Mononuclear cell (primary cell): ENCODE results near the gene C7. TPM values are rescaled to one million over a fixed set of nuclear protein-coding genes. Genes with fewer than 3 reads are reported as not detected.

Source experiments
- H3K27me3 ChIP-seq: 2 replicates; pipeline ENCODE4 v1.6.0; 2011; ENCODE audit warnings: low read length, control low read depth; ENCODE audit not compliant: insufficient read depth
- H3K4me1 ChIP-seq: 2 replicates; pipeline ENCODE4 v1.5.1; 2011; ENCODE audit warnings: mild to moderate bottlenecking, low read length, control low read depth; ENCODE audit not compliant: insufficient read depth
- H3K4me3 ChIP-seq: 2 replicates; pipeline ENCODE4 v1.5.1; 2011; ENCODE audit warnings: mild to moderate bottlenecking, low read length, moderate library complexity
- H3K9me3 ChIP-seq: 2 replicates; pipeline ENCODE4 v1.5.1; 2011; ENCODE audit warnings: low read depth, mild to moderate bottlenecking, control low read depth, low read length
- total RNA-seq: library from RNA; depleted of rRNA; stranded (reverse); fragments of >200 nt; gene quantifications from one replicate; pipeline ENCODE4 v1.2.3, GENCODE V29; 2012

The C7 gene
- total RNA-seq, 1 donor = not detected

GRCh38 chr5:40960037-40960436 lies 50.7 kb downstream of the C7 start:
- Histone ChIP-seq H3K4me3 (no peak overlapping the region), H3K27me3 (no peaks in the 10 kb centered on the region)

DNA sequence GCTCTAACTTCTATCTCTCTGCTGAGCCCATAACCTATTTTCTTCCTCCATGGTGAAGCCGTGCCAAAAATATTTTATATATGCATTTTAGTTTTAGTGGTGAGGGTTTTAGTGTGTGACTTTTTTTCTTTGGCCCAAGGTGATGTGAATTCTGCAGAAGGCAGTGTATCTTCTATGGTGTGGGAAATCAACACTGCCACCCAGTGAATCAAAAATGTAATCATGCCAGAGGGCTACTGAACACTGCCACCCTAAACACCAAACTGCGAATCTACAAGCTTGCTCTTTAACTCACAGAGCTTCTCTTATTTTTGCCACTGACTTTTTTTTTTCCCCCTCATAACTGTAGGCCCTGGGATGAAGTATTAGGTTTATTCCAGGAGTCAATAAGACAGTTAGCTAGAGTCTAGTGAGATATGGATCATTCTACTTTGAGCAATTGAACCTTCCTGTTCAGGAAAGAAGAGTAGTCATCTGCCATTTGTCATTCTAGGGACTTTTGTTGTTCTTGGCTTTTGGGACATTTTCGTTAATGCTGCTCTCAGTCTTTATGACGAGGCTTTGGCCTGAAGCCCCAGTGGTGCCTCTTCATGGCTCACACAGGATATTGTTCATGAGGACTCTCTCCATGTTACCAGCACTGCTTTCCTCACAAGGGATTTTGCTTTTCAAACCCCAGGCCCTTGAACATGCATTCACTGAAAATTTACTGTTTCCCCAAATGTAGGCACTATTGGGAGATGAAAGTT lies 53.1 kb downstream of the C7 start:
- H3K4me1 ChIP-seq = no peaks in the 10 kb centered on the region
- H3K27me3 ChIP-seq = no peaks in the 10 kb centered on the region

More at GRCh38 chr5:40960037-40960436, 50.7 kb downstream of the C7 start:
- no peaks in the 10 kb centered on the region for H3K9me3 ChIP-seq
- no peaks in the 10 kb centered on the region for H3K4me1 ChIP-seq

DNA sequence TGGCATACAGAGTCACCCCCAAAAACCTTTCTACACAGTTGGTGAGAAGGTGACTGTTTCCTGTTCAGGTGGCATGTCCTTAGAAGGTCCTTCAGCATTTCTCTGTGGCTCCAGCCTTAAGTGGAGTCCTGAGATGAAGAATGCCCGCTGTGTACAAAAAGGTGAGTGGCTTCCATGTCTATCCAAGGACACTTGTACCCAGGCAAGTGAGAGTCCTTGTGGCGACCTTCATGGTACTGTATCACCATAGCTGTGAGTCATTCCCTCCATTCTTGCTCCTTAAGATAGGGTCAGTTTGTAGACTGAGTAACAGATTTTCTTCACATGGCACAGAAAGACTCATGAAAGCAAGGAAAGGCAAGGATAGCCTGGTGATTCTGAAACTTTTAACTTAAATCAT lies 63.1 kb downstream of the C7 start:
- Histone ChIP-seq H3K9me3 (no peaks in the 10 kb centered on the region), H3K27me3 (no peaks in the 10 kb centered on the region), H3K4me3 (no peak overlapping the region), H3K4me1 (no peaks in the 10 kb centered on the region)

More for the DNA sequence above, 53.1 kb downstream of the C7 start:
- Histone ChIP-seq H3K9me3 (no peaks in the 10 kb centered on the region), H3K4me3 (no peak overlapping the region)

- H3K4me3 ChIP-seq = no peak overlapping the region
- no peaks in the 10 kb centered on the region for H3K4me1 ChIP-seq
- no peaks in the 10 kb centered on the region for H3K27me3 ChIP-seq
- no peaks in the 10 kb centered on the region for H3K9me3 ChIP-seq
Measured at GRCh38 chr5:40973364-40974004, 64.2 kb downstream of the C7 start.

DNA sequence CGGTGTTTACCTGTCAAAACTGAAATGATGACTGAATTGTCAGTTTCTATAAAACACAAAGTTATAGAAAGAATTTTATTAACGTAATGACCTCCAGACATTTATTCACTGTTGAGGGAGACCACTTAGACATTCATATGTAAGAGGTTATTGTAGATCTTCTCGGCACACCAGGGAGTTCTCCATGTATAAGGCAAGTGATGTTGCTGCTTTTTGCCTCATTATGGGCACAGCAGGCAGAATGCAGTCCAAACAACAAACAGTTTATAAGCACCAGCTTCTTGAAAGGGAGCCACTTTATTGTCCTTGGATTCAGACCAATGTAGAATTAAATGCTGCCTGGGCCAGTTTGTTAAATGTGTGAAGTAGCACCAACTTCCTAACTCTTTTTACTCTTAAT lies 66.7 kb downstream of the C7 start:
- Histone ChIP-seq H3K4me3 (no peak overlapping the region), H3K9me3 (no peaks in the 10 kb centered on the region), H3K27me3 (no peaks in the 10 kb centered on the region), H3K4me1 (no peaks in the 10 kb centered on the region)

GRCh38 chr5:40976836-40977235 lies 67.5 kb downstream of the C7 start:
- no peak overlapping the region for H3K4me3 ChIP-seq
- H3K4me1 ChIP-seq = no peaks in the 10 kb centered on the region
- H3K27me3 ChIP-seq = no peaks in the 10 kb centered on the region
- H3K9me3 ChIP-seq = no peaks in the 10 kb centered on the region

- Histone ChIP-seq H3K9me3 (no peaks in the 10 kb centered on the region), H3K4me3 (no peak overlapping the region), H3K4me1 (no peaks in the 10 kb centered on the region), H3K27me3 (no peaks in the 10 kb centered on the region)
Measured at GRCh38 chr5:40981420-40981819, 72.1 kb downstream of the C7 start.

DNA sequence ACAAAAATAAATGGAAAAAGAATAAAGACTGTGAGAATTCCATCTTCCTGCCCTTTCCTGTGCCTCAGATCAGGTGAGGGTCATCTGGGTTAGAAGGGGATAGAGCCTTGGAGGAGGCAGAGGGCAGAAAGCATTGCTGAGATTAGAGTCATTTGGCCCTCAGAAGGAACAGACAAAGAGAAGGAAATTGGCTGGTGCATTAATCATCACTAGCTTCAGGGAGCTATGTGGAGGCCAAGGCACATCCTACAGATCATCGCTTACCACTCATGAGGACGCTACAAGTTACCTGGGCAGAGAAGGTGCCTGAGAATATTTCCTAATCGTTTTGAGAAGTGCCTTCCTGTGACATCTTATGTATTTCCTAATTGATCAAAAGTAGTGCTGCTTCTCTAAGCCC lies 74.5 kb downstream of the C7 start:
- Histone ChIP-seq H3K4me3 (no peak overlapping the region), H3K9me3 (no peaks in the 10 kb centered on the region), H3K27me3 (no peaks in the 10 kb centered on the region), H3K4me1 (no peaks in the 10 kb centered on the region)

- Histone ChIP-seq H3K9me3 (no peaks in the 10 kb centered on the region), H3K27me3 (no peaks in the 10 kb centered on the region), H3K4me1 (no peaks in the 10 kb centered on the region), H3K4me3 (no peak overlapping the region)
Measured at GRCh38 chr5:40984884-40985283, 75.6 kb downstream of the C7 start.

GRCh38 chr5:40985501-40985900 lies 76.2 kb downstream of the C7 start:
- Histone ChIP-seq H3K4me3 (no peak overlapping the region), H3K27me3 (no peaks in the 10 kb centered on the region), H3K4me1 (no peaks in the 10 kb centered on the region), H3K9me3 (no peaks in the 10 kb centered on the region)

- H3K9me3 ChIP-seq = no peaks in the 10 kb centered on the region
- H3K4me1 ChIP-seq = no peaks in the 10 kb centered on the region
- H3K27me3 ChIP-seq = no peaks in the 10 kb centered on the region
- H3K4me3 ChIP-seq = no peak overlapping the region
Measured at GRCh38 chr5:40986666-40987065, 77.4 kb downstream of the C7 start.

- Histone ChIP-seq H3K27me3 (no peaks in the 10 kb centered on the region), H3K9me3 (no peaks in the 10 kb centered on the region)
Measured at GRCh38 chr5:40987349-40987748, 78.1 kb downstream of the C7 start.

DNA sequence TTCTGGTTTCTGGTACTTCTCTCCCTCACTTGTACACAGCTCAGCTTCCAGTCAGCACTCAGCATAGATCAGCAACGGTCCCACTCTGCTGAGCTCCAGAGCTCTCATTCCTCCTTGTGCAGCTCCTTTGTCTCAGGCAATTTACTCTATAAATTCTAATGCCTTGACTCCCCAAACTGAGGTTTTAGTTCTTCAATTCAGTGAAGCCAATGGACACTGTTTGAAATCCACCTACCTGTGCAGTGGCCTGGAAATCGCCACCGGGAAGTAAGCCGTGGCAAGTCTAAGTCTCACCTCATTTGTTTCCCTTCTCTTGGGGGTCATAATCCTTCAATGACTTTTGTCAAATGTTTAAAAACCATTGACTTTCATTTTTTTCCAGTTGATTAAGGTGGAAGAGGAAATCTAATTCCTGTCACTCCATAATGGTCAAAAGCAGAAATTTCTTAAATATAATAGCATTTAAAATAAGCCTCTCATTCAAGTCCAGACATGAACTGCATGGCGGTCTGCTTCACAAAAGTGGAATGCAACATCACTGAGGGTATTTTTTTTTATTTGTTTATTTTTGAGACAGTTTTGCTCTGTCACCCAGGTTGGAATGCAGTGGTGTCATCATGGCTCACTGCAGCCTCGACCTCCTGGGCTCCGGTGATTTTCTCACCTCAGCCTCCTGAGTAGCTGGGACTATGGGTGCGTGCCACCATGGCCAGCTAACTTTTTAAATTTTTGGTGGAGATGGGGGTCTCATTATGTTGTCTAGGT lies 79.6 kb downstream of the C7 start:
- H3K4me3 ChIP-seq = no peak overlapping the region
- no peaks in the 10 kb centered on the region for H3K27me3 ChIP-seq
- no peaks in the 10 kb centered on the region for H3K9me3 ChIP-seq
- H3K4me1 ChIP-seq = no peaks in the 10 kb centered on the region

More at GRCh38 chr5:40987349-40987748, 78.1 kb downstream of the C7 start:
- no peaks in the 10 kb centered on the region for H3K4me1 ChIP-seq
- H3K4me3 ChIP-seq = no peak overlapping the region

DNA sequence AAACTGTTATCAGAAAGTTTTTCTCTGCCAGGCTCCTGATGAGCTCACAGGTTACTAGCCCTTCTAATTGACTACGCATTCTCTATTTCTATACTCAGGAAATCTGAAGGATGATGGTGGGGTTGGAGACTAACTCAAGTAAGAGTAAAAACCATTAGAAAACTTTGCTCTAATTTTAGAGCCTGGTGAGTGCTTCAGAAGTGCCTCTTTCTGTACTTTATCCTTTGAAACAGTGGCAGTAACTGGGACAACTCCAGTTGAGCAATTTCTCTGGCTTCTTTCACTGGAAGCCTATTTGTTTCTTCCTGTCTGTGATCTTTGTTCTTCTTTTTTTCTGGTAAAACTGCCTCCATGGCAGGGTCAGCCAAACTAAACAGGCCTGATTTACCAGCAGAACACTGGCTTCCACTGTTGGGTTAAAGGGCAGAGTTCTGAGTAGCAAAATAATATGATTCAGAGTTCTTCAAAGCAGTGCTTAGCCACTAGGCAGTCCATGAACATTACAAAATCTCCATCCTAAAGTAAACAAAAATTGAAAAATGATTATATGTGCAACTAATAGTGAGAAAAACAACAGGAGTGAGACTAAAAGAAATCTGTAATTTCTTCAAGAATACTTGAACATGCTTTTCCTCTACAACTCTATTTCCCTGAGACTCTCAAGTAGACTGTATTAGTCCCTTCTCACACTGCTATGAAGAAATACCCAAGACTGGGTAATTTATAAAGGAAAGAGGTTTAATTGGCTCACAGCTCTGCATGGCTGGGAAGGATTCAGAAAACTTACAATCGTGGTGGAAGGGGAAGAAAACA lies 82.1 kb downstream of the C7 start:
- no peaks in the 10 kb centered on the region for H3K9me3 ChIP-seq
- H3K27me3 ChIP-seq = no peaks in the 10 kb centered on the region
- H3K4me1 ChIP-seq = no peaks in the 10 kb centered on the region
- no peak overlapping the region for H3K4me3 ChIP-seq
